Thyroid gland (tissue), 4 donors: ENCODE results near the gene ADPRS. TPM values are rescaled to one million over a fixed set of nuclear protein-coding genes. Genes with fewer than 3 reads are reported as not detected.

ENCODE experiments used
- DNase-seq, 2 donors: peaks; one replicate each; pipeline ENCODE4 v3.0.0-alpha.2; 2019
- H3K27ac ChIP-seq, 3 donors: fragments of 200-600 bp; sonication (generic); 1 replicate in 2 of 3; 2 replicates in 1 of 3; pipeline ENCODE4 v1.5.1; 2016 to 2019; ENCODE audit warnings: mild to moderate bottlenecking in 1 of 3, moderate library complexity in 1 of 3
- H3K27me3 ChIP-seq: fragments of 200-600 bp; sonication (generic); one replicate; pipeline ENCODE4 v1.5.1; 2019
- H3K36me3 ChIP-seq, 2 donors: fragments of 200-600 bp; sonication (generic); one replicate each; pipeline ENCODE4 v1.5.1; 2016 to 2019
- H3K4me1 ChIP-seq, 2 donors: fragments of 200-600 bp; sonication (generic); one replicate each; pipeline ENCODE4 v1.5.1; 2017 to 2019
- H3K4me3 ChIP-seq, 3 donors: fragments of 200-600 bp; sonication (generic); replicated peaks in 1 of 3; 1 replicate in 2 of 3; 2 replicates in 1 of 3; pipeline ENCODE4 v1.5.1; 2016; ENCODE audit warnings: mild to moderate bottlenecking in 1 of 3
- H3K9me3 ChIP-seq: fragments of 200-600 bp; sonication (generic); one replicate; pipeline ENCODE4 v1.5.1; 2017
- CTCF ChIP-seq, 6 experiments: fragments of 200-600 bp in 3 of 6; fragments of 450-650 bp in 3 of 6; sonication (generic) in 3 of 6; IDR thresholded peaks; one replicate each; pipeline ENCODE4 v1.5.1; 2016 to 2019; ENCODE audit warnings: antibody characterized with exemption in 6 of 6, mild to moderate bottlenecking in 2 of 6, inconsistent platforms in 1 of 6, moderate library complexity in 1 of 6
- POLR2A ChIP-seq, 2 donors: fragments of 450-650 bp; IDR thresholded peaks; one replicate each; pipeline ENCODE4 v1.6.1; 2017; ENCODE audit warnings: antibody characterized with exemption in 2 of 2, mild to moderate bottlenecking in 2 of 2, moderate library complexity in 1 of 2
- WGBS, 2 donors: methylation state at CpG; one replicate each; pipeline ENCODE4 v1.1.5; 2017; 5-methylcytosine and 5-hydroxymethylcytosine counted together
- intact Hi-C: fragments of 100-400 bp; cut with DNase I; formaldehyde crosslinking; loops from one replicate; pipeline ENCODE4 v1.15.1; 2023
- total RNA-seq, 4 donors: library from RNA; depleted of rRNA; stranded (reverse); fragments of >200 nt; gene quantifications; one replicate each; pipeline ENCODE4 v1.2.3, GENCODE V29; 2016

The ADPRS gene
- total RNA-seq, 4 donors from 2014 or later = 31.8 to 50.1 (median 41.7) TPM

- intact Hi-C loops = no loop called here
- H3K9me3 ChIP-seq = no peaks in the 10 kb centered on the region
- H3K36me3 ChIP-seq = no peaks in the 10 kb centered on the region
- no peak overlapping the region for H3K4me3 ChIP-seq
- H3K27ac ChIP-seq = no peak overlapping the region
- no peaks in the 10 kb centered on the region for H3K27me3 ChIP-seq
- 84 to 96% methylated on average over 6 to 9 of the region's 9 CpGs for WGBS, 2 donors
- TF ChIP-seq CTCF (IDR thresholded peaks at IDR 0.05) = no peak
- TF ChIP-seq POLR2A (IDR thresholded peaks at IDR 0.05) = no peak
- peaks cover 0 to 6% of the 10 kb centered on the region in 2 donors for H3K4me1 ChIP-seq
- no peak for DNase-seq
These were observed 18.7 kb downstream of the ADPRS start for GRCh38 chr1:36107394-36107793.

GRCh38 chr1:36108314-36108713 is 19.6 kb downstream of the ADPRS start:
- Histone ChIP-seq H3K4me1 (peaks cover 0 to 6% of the 10 kb centered on the region in 2 donors), H3K9me3 (no peaks in the 10 kb centered on the region), H3K4me3 (no peak overlapping the region), H3K27me3 (no peaks in the 10 kb centered on the region), H3K36me3 (no peaks in the 10 kb centered on the region), H3K27ac (no peak overlapping the region)
- intact Hi-C loops = no loop called here
- 79 to 93% methylated on average over 13 to 14 of the region's 14 CpGs for WGBS, 2 donors
- DNase-seq = no peak
- TF ChIP-seq CTCF (IDR thresholded peaks at IDR 0.05) (no peak), POLR2A (IDR thresholded peaks at IDR 0.05) (no peak)

GRCh38 chr1:36109041-36109679 is 20.5 kb downstream of the ADPRS start:
- Histone ChIP-seq H3K27ac (no peak overlapping the region), H3K9me3 (no peaks in the 10 kb centered on the region), H3K36me3 (no peaks in the 10 kb centered on the region), H3K4me1 (peaks cover 0 to 6% of the 10 kb centered on the region in 2 donors), H3K27me3 (no peaks in the 10 kb centered on the region), H3K4me3 (no peak overlapping the region)
- TF ChIP-seq CTCF (IDR thresholded peaks at IDR 0.05) (no peak), POLR2A (IDR thresholded peaks at IDR 0.05) (no peak)
- intact Hi-C loops = no loop called here
- no peak for DNase-seq
- WGBS, 2 donors = 84 to 85% methylated on average over 7 to 10 of the region's 11 CpGs

- intact Hi-C loops = no loop called here
- H3K9me3 ChIP-seq = no peaks in the 10 kb centered on the region
- no peak overlapping the region for H3K4me3 ChIP-seq
- H3K27me3 ChIP-seq = no peaks in the 10 kb centered on the region
- no peak for DNase-seq
- H3K4me1 ChIP-seq = peaks cover 0 to 6% of the 10 kb centered on the region in 2 donors
- no peak overlapping the region for H3K27ac ChIP-seq
- 60 to 63% methylated on average over 4 of the region's 4 CpGs for WGBS, 2 donors
- H3K36me3 ChIP-seq = no peaks in the 10 kb centered on the region
- TF ChIP-seq CTCF (IDR thresholded peaks at IDR 0.05) (no peak), POLR2A (IDR thresholded peaks at IDR 0.05) (no peak)
These were observed 22.5 kb downstream of the ADPRS start for GRCh38 chr1:36111151-36111550.

GRCh38 chr1:36112823-36113222 is 24.1 kb downstream of the ADPRS start:
- intact Hi-C loops = no loop called here

More at GRCh38 chr1:36112823-36113222, 24.1 kb downstream of the ADPRS start:
- H3K27ac ChIP-seq = no peak overlapping the region
- H3K27me3 ChIP-seq = no peaks in the 10 kb centered on the region
- no peak overlapping the region for H3K4me3 ChIP-seq
- DNase-seq = no peak
- peaks cover 0 to 6% of the 10 kb centered on the region in 2 donors for H3K4me1 ChIP-seq
- no peaks in the 10 kb centered on the region for H3K36me3 ChIP-seq
- TF ChIP-seq POLR2A (IDR thresholded peaks at IDR 0.05) (no peak), CTCF (IDR thresholded peaks at IDR 0.05) (no peak)
- WGBS, 2 donors = 88 to 92% methylated on average over 9 of the region's 9 CpGs
- H3K9me3 ChIP-seq = no peaks in the 10 kb centered on the region
